NB4 (cell line): ENCODE data around the gene KATNA1.

Experiments
- DNase-seq: peaks from one replicate; pipeline ENCODE4 v3.0.0; 2010; ENCODE audit warnings: low read depth
- H3K4me3 ChIP-seq: one replicate; pipeline ENCODE4 v1.5.1; 2011; ENCODE audit warnings: mild to moderate bottlenecking, low read depth, low read length, moderate library complexity
- MYC ChIP-seq: IDR thresholded peaks from 2 replicates; pipeline ENCODE4 v1.6.1; 2011; ENCODE audit warnings: low read depth, low read length
- POLR2A ChIP-seq: IDR thresholded peaks from 2 replicates; pipeline ENCODE4 v1.6.1; 2011; ENCODE audit warnings: mild to moderate bottlenecking; ENCODE audit not compliant: insufficient read length; ENCODE audit errors: extremely low read depth
- TF ChIP-seq, protein P1 (sequence below): IDR thresholded peaks from one replicate; pipeline ENCODE4 v1.5.1; 2012; ENCODE audit warnings: low read depth, low read length
- TF ChIP-seq, protein P2 (sequence below): IDR thresholded peaks from 2 replicates; pipeline ENCODE4 v1.6.1; 2011; ENCODE audit warnings: low read depth, low read length

The KATNA1 gene

DNA sequence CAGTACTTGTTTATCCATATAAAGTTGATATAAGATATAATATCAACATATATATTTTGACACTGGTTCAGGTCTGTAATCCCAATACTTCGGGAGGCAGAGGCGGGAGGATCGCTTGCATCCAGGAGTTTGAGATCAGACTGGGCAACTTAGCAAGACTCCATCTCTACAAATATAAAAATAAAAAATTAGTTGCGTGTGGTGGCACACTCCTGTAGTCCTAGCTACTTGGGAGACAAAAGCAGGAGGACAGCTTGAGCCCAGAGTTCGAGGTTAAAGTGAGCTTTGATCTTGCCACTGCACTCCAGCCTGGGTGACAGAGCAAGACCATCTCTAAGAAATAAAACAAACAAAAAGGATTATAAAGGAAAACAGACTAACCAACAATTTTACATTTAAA is 8.9 kb upstream of the KATNA1 start:
- H3K4me3 ChIP-seq = no peak overlapping the region
- TF ChIP-seq, protein P1, sequence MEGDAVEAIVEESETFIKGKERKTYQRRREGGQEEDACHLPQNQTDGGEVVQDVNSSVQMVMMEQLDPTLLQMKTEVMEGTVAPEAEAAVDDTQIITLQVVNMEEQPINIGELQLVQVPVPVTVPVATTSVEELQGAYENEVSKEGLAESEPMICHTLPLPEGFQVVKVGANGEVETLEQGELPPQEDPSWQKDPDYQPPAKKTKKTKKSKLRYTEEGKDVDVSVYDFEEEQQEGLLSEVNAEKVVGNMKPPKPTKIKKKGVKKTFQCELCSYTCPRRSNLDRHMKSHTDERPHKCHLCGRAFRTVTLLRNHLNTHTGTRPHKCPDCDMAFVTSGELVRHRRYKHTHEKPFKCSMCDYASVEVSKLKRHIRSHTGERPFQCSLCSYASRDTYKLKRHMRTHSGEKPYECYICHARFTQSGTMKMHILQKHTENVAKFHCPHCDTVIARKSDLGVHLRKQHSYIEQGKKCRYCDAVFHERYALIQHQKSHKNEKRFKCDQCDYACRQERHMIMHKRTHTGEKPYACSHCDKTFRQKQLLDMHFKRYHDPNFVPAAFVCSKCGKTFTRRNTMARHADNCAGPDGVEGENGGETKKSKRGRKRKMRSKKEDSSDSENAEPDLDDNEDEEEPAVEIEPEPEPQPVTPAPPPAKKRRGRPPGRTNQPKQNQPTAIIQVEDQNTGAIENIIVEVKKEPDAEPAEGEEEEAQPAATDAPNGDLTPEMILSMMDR = no peak
- TF ChIP-seq POLR2A = no peak
- TF ChIP-seq, protein P2, sequence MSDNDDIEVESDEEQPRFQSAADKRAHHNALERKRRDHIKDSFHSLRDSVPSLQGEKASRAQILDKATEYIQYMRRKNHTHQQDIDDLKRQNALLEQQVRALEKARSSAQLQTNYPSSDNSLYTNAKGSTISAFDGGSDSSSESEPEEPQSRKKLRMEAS = no peak
- no peak for TF ChIP-seq MYC
- no peak for DNase-seq

DNA sequence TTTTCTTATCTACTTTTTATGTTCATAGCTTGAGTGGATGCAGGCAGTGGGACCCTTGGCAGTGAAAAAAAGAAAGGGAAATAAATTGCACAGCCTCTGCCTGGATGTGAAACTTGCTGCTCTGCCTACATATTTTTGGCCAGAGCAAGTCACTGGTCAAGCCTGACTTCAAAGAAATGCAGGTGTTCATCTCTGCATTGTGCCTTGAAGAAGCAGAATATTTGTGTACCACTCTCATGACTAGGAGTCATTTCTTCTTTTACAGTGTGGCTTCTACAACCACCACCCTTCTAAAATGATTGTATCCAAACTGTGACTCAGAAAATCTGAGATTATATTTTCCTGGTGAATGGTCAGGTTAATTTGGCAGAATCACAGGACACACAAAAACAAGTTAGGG is 2.5 kb upstream of the KATNA1 start:
- TF ChIP-seq POLR2A (no peak), MYC (no peak)
- TF ChIP-seq, protein P2 = no peak
- TF ChIP-seq, protein P1 = no peak
- no peak overlapping the region for H3K4me3 ChIP-seq
- DNase-seq = no peak

DNA sequence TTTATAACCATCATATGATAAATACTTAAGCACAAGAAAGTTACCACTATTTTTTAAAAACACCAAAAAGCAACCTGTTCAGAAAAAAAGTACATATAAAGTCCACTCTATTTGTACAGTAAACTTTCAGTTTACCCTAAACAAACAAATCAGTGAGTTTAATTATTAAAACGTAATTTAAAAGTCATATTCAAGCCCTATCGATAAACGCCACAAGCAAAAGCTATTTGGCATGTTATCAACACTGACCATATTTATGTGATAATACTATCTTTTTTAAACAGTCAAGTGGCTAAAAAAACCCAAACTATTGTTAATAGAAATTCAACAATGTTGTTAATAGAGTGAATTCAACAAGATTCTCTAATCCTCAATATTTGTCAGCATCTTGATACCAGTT is 1.9 kb downstream of the KATNA1 start:
- TF ChIP-seq, protein P1 = no peak
- TF ChIP-seq, protein P2 = no peak
- no peak for TF ChIP-seq MYC
- no peak for TF ChIP-seq POLR2A

DNA sequence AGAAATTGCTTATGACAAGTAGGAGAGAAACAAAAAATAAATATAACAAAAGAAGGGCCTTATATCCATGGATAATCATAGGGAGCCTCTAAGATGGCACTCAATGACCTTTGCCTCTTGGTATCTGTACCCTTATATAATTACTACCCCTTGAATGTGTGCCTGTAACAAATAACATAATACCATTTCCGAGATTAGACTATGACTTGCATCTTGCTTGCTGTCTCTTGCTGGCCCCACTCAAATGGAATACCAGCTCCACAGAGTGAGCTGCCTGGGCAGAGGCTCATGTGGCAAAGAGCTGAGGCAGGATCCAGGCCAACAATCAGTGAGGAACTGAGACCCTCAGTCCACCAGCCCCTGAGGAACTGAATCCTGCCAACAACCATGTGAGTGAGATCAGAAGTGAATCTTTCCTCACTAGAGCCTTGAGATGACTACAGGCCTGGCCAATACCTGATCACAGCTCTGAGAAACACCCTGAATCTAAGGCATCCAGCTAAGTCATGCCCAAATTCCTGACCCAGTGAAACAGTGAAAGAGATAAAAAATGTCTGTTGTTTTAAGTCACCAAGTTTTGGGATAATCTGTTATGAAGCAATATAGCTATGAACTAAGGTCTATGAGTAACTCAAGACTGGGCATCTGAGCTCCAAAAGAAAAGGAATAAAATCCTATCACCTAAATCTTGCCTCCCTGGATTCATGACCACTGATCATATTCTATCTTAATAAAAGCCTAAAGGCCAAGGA is 5.5 kb downstream of the KATNA1 start:
- no peak for DNase-seq
- H3K4me3 ChIP-seq = no peak overlapping the region
- TF ChIP-seq, protein P1 = no peak
- TF ChIP-seq POLR2A (no peak), MYC (no peak)
- TF ChIP-seq, protein P2 = no peak

More for the DNA sequence above, 1.9 kb downstream of the KATNA1 start:
- peak overlapping the region; percentile 89 for H3K4me3 ChIP-seq
- DNase-seq = no peak

DNA sequence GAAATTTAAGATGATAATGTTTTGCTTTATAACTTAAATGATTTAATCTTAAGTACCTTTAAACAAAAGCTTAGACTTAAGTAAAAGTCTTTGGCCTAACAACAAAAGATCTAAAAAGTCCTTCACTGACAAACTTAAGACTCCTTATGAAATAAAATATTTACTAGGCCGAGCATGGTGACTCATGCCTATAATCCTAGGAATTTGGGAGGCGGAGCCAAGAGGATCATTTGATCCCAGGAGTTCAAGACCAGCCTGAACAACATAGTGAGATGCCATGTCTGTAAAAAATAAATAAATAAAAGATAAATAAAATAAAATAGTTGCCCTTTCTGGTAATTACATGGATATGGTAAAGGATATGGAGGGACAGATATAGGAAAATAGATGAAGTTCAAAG is 12.4 kb downstream of the KATNA1 start:
- DNase-seq = no peak
- no peak overlapping the region for H3K4me3 ChIP-seq
- TF ChIP-seq, protein P2 = no peak
- TF ChIP-seq MYC (no peak), POLR2A (no peak)
- TF ChIP-seq, protein P1 = no peak
